ENCODE data around the gene TMPRSS4.

- TF ChIP-seq CTCF (IDR thresholded peaks at IDR 0.05) (no peak), POLR2A (IDR thresholded peaks at IDR 0.05) (no peak)
Observed at GRCh38 chr11:118106789-118107335, 30.0 kb downstream of the TMPRSS4 start.

All from esophagus squamous epithelium (tissue), 4 donors.